ENCODE data around the gene ERCC1.

Gene ERCC1

DNA sequence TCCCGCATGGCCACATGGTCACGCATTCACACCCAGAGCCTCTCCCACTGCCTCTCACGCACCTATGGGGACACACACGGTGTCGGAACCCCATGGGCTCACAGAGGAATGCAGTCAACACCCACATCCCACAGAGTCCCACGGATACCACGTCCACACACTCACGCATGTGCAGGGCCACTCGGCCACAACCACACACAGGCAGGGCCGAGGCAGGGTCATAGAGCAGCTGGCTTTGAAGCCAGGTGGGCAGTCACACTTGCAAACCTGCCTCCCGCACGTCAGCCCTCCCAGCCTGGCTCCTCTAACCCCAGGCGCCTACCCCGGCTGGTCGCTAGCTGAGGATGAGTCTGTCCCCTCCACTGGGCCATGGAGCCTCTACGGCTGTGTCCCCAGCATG lies 61.4 kb downstream of the ERCC1 start:
- no peak for DNase-seq

DNA sequence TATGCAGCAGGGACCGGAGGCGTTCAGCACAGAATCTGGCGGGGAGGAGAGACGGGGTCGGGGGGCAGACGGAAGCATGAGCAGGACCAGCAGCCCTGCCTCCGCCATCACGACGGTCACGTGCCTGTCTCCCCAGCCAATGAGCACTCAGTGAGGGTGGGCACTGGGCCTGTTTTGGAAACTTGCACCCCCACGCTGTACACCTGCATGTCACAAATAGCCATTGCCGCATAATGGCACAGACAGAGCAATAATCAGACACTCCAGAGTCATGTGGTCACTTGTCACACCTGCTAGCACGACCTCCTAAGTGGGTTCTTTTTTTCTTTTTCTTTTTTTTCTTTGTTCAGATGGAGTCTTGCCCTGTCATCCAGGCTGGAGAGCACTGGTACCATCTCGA lies 62.1 kb downstream of the ERCC1 start:
- DNase-seq = no peak

DNA sequence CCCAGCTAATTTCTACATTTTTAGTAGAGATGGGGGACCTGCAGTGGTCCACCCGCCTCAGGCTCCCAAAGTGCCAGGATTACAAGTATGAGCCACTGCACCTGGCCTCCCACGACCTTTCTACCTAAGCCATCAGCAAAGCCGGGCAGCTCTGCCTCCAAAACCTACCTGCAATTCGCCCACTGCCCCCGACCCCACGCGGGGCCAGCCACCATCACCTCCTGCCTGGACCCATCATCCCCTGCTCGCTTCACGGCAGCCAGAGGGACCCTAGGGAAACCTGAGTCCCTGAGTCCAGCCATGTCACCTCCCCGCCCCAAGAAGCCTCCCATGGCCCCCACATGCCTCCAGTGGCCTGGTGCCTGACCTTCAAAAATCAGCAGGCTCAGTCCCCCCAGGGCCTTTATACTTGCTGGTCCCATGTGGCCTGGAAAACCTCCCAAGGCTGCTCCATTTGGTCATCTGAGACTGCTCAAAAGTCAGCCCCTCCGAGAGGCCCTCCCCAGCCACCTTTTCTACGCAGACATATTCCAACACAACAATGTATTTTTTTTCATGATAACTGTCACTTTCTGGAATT lies 65.4 kb downstream of the ERCC1 start:
- DNase-seq = no peak

DNA sequence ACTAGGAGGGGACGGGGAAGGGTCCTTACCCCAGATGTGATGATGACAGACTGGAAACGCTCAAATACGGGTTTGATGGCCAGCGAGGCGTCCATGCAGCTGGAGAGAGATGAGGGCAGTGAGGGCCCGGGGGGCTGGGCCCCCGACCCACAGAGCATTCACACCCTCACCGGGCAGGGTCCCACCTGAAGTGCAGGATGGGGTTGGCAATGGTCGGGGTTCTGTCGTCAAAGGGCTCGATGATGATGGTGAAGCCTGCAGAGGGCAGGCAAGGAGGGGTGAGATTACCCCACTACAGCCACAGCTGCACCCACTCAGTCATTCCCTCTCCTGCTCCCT lies 66.3 kb downstream of the ERCC1 start:
- DNase-seq = no peak

All from CD4-positive, alpha-beta T cell treated with Interleukin-1 beta for 1 hour (primary cell).